SU-DHL-6 (cell line): Measurements from ENCODE around the gene PCDHGA12.

Experiments used
- H2AFZ ChIP-seq: fragments of 200-600 bp; sonication (generic); 2 replicates; pipeline ENCODE4 v1.6.1; 2014; ENCODE audit warnings: low read depth, mild to moderate bottlenecking, moderate library complexity, mixed read lengths, antibody characterized with exemption, low read length; ENCODE audit not compliant: severe bottlenecking
- H3F3A ChIP-seq: fragments of 200-600 bp; shearing (Covaris generic); 2 replicates; pipeline ENCODE4 v1.6.0; 2016; ENCODE audit warnings: antibody characterized with exemption, mild to moderate bottlenecking; ENCODE audit not compliant: insufficient read depth
- H3K27ac ChIP-seq: fragments of 200-600 bp; sonication (generic); 2 replicates; pipeline ENCODE4 v1.5.1; 2016; ENCODE audit warnings: low read depth, mild to moderate bottlenecking, low read length, moderate library complexity, mixed read lengths
- H3K27me3 ChIP-seq: fragments of 200-600 bp; sonication (generic), shearing (Covaris generic); 2 replicates; pipeline ENCODE4 v1.6.0; 2014; ENCODE audit warnings: mild to moderate bottlenecking, low read length
- H3K36me3 ChIP-seq: fragments of 200-600 bp; sonication (generic); 2 replicates; pipeline ENCODE4 v1.6.1; 2014; ENCODE audit warnings: mild to moderate bottlenecking, low read length, mixed read lengths
- H3K4me2 ChIP-seq: fragments of 300-600, 200-600 bp; shearing (Covaris generic), sonication (generic); 2 replicates; pipeline ENCODE4 v1.6.0; 2014; ENCODE audit warnings: low read length, low read depth, mild to moderate bottlenecking; ENCODE audit not compliant: poor library complexity, severe bottlenecking
- H3K4me3 ChIP-seq: fragments of 200-600 bp; sonication (generic); 2 replicates; pipeline ENCODE4 v1.5.1; 2014; ENCODE audit warnings: antibody characterized with exemption, low read length, mild to moderate bottlenecking, mixed read lengths; ENCODE audit not compliant: insufficient read depth, poor library complexity, severe bottlenecking
- H3K79me2 ChIP-seq: fragments of 200-600 bp; sonication (generic); 2 replicates; pipeline ENCODE4 v1.6.1; 2014; ENCODE audit warnings: mild to moderate bottlenecking, low read length, moderate library complexity; ENCODE audit not compliant: insufficient read depth
- H3K9ac ChIP-seq: fragments of 200-600 bp; sonication (generic); 2 replicates; pipeline ENCODE4 v1.7.0; 2014; ENCODE audit warnings: mild to moderate bottlenecking, low read length
- H3K9me2 ChIP-seq: fragments of 200-600 bp; sonication (generic); replicated peaks from 2 replicates; pipeline ENCODE4 v1.6.1; 2014; ENCODE audit warnings: low read length; ENCODE audit not compliant: insufficient read depth
- H3K9me3 ChIP-seq: fragments of 200-600 bp; sonication (generic); 2 replicates; pipeline ENCODE4 v1.6.1; 2014; ENCODE audit warnings: low read length, mixed read lengths; ENCODE audit not compliant: insufficient read depth
- H4K20me1 ChIP-seq: fragments of 200-600 bp; sonication (generic); 2 replicates; pipeline ENCODE4 v1.6.1; 2014; ENCODE audit warnings: low read depth, mild to moderate bottlenecking, antibody characterized with exemption, low read length, moderate library complexity, mixed read lengths
- CTCF ChIP-seq: fragments of 200-600 bp; sonication (generic); IDR thresholded peaks from one replicate; pipeline ENCODE4 v1.5.1; 2017; ENCODE audit warnings: antibody characterized with exemption, mild to moderate bottlenecking, low read length, moderate library complexity; ENCODE audit not compliant: insufficient read depth, poor library complexity, severe bottlenecking
- EZH2phosphoT487 ChIP-seq: fragments of 200-600 bp; sonication (generic), shearing (Covaris generic); conservative IDR thresholded peaks from 2 replicates; pipeline ENCODE4 v1.6.1; 2018; ENCODE audit warnings: mild to moderate bottlenecking, antibody characterized with exemption, low read length, moderate library complexity, mixed read lengths

The PCDHGA12 gene

GRCh38 chr5:141475625-141476131 is 45.4 kb downstream of the PCDHGA12 start, which contains the start of gene PCDHGC3:
Gene PCDHGC3, plus strand, starts transcription at chr5:141475966. Its CDS starts 151 bp downstream, at chr5:141476117.
- H3K27ac ChIP-seq, result peak within 1 kb of the TSS; percentile 61
- H3K9me2 ChIP-seq, result no peaks in the 10 kb centered on the region

GRCh38 chr5:141476132-141476911 is 46.0 kb downstream of the PCDHGA12 start:
- no peaks in the 10 kb centered on the region for H3K27me3 ChIP-seq
- H3K9me3 ChIP-seq, result no peaks in the 10 kb centered on the region
- H3K27ac ChIP-seq, result peak overlapping the region; percentile 61
- no peaks in the 10 kb centered on the region for H4K20me1 ChIP-seq
- TF ChIP-seq EZH2phosphoT487, result no peak
- TF ChIP-seq CTCF, result no peak
- no peaks in the 10 kb centered on the region for H3K36me3 ChIP-seq
- peaks cover 5% of the 10 kb centered on the region; the same call in 1 of the 2 replicates for H3F3A ChIP-seq
- peak overlapping the region; percentile 72 for H3K4me2 ChIP-seq
- H3K9me2 ChIP-seq, result no peaks in the 10 kb centered on the region
- no peak overlapping the region for H2AFZ ChIP-seq
- peak overlapping the region; percentile 54 for H3K4me3 ChIP-seq
- H3K79me2 ChIP-seq, result peaks cover 55% of the 10 kb centered on the region
- H3K9ac ChIP-seq, result peak overlapping the region; percentile 70

More at GRCh38 chr5:141475625-141476131, 45.4 kb downstream of the PCDHGA12 start, which contains the start of gene PCDHGC3:
- Histone ChIP-seq H3K79me2 (peaks cover 48% of the 10 kb centered on the region), H3K36me3 (no peaks in the 10 kb centered on the region), H3K4me2 (peak within 1 kb of the TSS; percentile 72), H3F3A (peaks cover 5% of the 10 kb centered on the region; the same call in 1 of the 2 replicates), H3K9ac (peak within 1 kb of the TSS; percentile 70), H3K4me3 (peak within 1 kb of the TSS; percentile 54), H3K27me3 (no peaks in the 10 kb centered on the region), H2AFZ (no peak within 1 kb of the TSS), H3K9me3 (no peaks in the 10 kb centered on the region), H4K20me1 (no peaks in the 10 kb centered on the region)
- TF ChIP-seq EZH2phosphoT487, result no peak
- TF ChIP-seq CTCF, result no peak

- Histone ChIP-seq H2AFZ (no peak overlapping the region), H3F3A (peaks cover 5% of the 10 kb centered on the region), H3K4me2 (peak overlapping the region; percentile 72), H3K9ac (peak overlapping the region; percentile 70), H3K36me3 (no peaks in the 10 kb centered on the region), H3K9me2 (no peaks in the 10 kb centered on the region), H3K27ac (peak overlapping the region; percentile 61), H4K20me1 (no peaks in the 10 kb centered on the region), H3K9me3 (no peaks in the 10 kb centered on the region), H3K27me3 (no peaks in the 10 kb centered on the region), H3K79me2 (peaks cover 62% of the 10 kb centered on the region), H3K4me3 (peak overlapping the region; percentile 54)
- TF ChIP-seq CTCF, result no peak
Measured at GRCh38 chr5:141477044-141477575, 46.8 kb downstream of the PCDHGA12 start.
